GM13977 (cell line): ENCODE data around the gene ADAMTS18.

Experiments
- DNase-seq: peaks from one replicate; pipeline ENCODE4 v3.0.0; 2012; ENCODE audit warnings: low spot score
- CTCF ChIP-seq: IDR thresholded peaks from 2 replicates; pipeline ENCODE4 v1.5.1; 2012; ENCODE audit warnings: mild to moderate bottlenecking, control low read depth; ENCODE audit not compliant: insufficient read depth; ENCODE audit errors: extremely low read depth, missing control alignments
- in situ Hi-C: fragments of 300-500 bp; cut with MboI; formaldehyde crosslinking; loops from one replicate; pipeline ENCODE4 v1.12.0; 2022; ENCODE audit warnings: low sequenced_read_pairs, low pct_unique_long_range_greater_than_20kb, mixed read lengths, inconsistent platforms; ENCODE audit not compliant: unreplicated experiment

Gene ADAMTS18

GRCh38 chr16:77336637-77337036 is 98.2 kb downstream of the ADAMTS18 start:
- no peak for DNase-seq
- no peak for TF ChIP-seq CTCF
- in situ Hi-C loops, result no loop called here

GRCh38 chr16:77335652-77336234 is 99.1 kb downstream of the ADAMTS18 start:
- TF ChIP-seq CTCF, result no peak
- no peak for DNase-seq
- in situ Hi-C loops, result no loop called here

- in situ Hi-C loops, result no loop called here
- no peak for TF ChIP-seq CTCF
- no peak for DNase-seq
Observed at GRCh38 chr16:77332792-77333191, 102.0 kb downstream of the ADAMTS18 start.

- no peak for TF ChIP-seq CTCF
- in situ Hi-C loops, result no loop called here
- DNase-seq, result no peak
Observed at GRCh38 chr16:77331802-77332586, 102.8 kb downstream of the ADAMTS18 start.

- no peak for TF ChIP-seq CTCF
- in situ Hi-C loops, result no loop called here
Observed at GRCh38 chr16:77331043-77331442, 103.8 kb downstream of the ADAMTS18 start.

GRCh38 chr16:77330332-77331042 is 104.3 kb downstream of the ADAMTS18 start:
- no peak for DNase-seq
- in situ Hi-C loops, result no loop called here
- TF ChIP-seq CTCF, result no peak

More at GRCh38 chr16:77331043-77331442, 103.8 kb downstream of the ADAMTS18 start:
- no peak for DNase-seq
